Epithelial cell of esophagus (primary cell): Measurements from ENCODE around the gene GPC4.

Experiments used
- DNase-seq: peaks from one replicate; pipeline ENCODE4 v3.0.0; 2010; ENCODE audit warnings: low read depth
- H3K4me3 ChIP-seq: 2 replicates; pipeline ENCODE4 v1.5.1; 2011; ENCODE audit warnings: mild to moderate bottlenecking, low read length, control low read depth
- TF ChIP-seq, protein P1 (sequence below): IDR thresholded peaks from 2 replicates; pipeline ENCODE4 v1.5.1; 2011; ENCODE audit warnings: low read depth, mild to moderate bottlenecking, low read length, control low read depth, inconsistent platforms; ENCODE audit not compliant: insufficient read depth; ENCODE audit errors: missing control alignments

The GPC4 gene

DNA sequence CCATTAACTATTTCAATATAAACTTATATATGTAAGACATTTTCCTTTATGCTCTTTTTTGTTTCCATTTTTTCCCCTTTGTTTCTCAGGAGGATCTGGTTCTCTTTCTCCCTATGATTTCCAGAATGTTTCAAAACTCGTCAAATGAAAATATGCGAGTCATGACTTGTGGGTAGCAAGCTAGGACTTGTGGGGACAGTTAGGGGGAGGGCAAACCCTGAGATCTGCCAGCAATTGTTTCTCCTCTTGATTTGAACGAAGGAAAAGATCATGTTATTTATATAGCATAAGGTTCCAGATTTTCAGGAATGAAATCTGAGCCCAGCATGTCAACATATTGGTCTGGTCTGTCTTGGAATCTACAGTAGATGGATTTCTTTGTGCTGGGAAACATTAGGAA lies 28.9 kb upstream of the GPC4 start:
- TF ChIP-seq, protein P1, sequence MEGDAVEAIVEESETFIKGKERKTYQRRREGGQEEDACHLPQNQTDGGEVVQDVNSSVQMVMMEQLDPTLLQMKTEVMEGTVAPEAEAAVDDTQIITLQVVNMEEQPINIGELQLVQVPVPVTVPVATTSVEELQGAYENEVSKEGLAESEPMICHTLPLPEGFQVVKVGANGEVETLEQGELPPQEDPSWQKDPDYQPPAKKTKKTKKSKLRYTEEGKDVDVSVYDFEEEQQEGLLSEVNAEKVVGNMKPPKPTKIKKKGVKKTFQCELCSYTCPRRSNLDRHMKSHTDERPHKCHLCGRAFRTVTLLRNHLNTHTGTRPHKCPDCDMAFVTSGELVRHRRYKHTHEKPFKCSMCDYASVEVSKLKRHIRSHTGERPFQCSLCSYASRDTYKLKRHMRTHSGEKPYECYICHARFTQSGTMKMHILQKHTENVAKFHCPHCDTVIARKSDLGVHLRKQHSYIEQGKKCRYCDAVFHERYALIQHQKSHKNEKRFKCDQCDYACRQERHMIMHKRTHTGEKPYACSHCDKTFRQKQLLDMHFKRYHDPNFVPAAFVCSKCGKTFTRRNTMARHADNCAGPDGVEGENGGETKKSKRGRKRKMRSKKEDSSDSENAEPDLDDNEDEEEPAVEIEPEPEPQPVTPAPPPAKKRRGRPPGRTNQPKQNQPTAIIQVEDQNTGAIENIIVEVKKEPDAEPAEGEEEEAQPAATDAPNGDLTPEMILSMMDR, result no peak
- DNase-seq, result peak; percentile 36
- no peak overlapping the region for H3K4me3 ChIP-seq

DNA sequence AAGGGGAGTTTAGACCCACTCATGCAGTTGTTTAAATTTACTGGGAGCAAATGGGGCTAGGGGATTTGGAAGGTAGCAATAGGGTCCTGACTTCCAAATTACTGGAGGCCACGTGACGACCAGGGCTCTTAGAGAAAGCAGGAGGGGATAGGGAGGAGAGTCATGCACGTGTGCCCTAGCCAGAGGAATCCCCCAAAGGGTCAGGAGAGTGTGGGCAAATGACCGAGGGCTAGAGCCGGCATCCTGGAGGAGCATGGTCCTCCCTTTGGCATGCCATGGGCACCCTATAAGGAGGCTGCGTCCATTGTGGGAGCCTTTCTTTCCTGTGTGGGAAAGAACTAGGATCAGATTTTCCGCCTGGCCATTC lies 25.5 kb upstream of the GPC4 start:
- TF ChIP-seq, protein P1, result no peak
- H3K4me3 ChIP-seq, result no peak overlapping the region
- DNase-seq, result no peak

DNA sequence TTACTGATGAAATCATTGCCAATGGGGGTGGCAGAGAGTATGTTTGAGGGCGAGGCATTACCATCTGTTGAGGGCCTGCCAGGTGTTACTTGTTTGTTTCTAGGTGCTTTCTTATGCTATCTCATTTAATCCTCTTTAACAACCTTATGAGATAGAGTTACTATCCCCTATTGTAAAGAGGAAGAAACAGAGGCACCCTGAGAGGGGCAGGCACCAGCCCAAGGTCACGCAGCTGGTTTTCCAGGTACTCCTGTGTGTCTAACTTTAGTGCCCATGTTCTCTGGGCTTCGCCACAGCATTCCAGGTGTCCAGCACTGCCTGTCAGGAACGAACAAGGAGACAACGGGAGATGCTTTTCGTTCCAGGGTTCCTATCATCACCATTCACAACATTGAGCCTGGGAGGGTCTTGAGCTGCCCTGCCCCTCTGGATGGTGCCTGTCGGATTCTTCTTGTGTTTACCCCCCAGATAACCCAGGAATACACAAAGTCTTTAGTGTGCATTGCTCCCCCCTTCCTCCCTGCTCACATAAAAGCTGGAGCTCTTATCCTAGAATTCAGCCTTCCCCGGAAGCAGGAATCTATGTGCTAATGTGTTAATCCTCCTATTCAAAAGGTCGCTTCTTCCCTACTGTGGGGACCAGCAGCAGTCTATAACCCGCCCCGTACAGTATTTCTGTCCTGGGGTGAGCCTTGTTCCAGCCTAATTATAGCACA lies 24.9 kb upstream of the GPC4 start:
- DNase-seq, result no peak
- TF ChIP-seq, protein P1, result no peak
- H3K4me3 ChIP-seq, result no peak overlapping the region

DNA sequence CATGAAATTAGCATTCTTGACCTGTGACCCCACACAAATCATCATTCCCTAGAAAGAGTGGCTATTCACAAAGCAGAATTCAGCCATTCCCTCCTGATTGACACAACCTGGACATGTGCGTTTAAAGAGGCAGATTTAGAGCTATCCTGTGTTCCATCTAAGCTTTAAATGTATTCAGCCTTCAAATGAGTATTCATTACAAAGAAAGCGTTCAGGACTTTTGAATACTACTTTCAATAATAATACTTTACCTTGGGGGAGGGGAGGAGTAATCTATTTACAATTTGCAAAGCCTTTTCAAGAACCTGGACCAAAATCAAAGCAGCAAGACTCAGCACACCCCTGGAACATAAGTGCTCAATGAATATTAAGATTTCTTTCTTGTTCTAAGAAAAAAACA lies 22.5 kb upstream of the GPC4 start:
- no peak for DNase-seq
- H3K4me3 ChIP-seq, result no peak overlapping the region
- TF ChIP-seq, protein P1, result no peak

DNA sequence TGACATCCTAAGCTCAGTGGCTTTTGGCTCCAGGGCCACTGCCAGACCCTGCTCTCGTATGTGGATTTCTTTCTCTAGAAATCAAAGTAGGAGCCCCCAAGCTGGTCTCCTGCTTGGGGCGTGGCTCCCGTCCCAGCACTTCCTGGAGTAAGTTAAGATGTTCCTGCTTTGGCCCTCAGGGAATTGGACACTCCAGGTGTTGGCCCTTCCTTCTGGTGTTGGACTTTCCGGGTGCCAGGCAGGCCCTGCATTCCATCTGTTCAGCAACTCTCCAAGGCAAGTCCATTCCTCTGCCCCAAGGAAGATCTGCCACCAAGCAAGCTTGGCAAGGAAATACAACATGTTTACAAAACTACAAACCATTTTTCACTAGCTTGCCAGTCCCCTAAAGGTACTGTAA lies 22.1 kb upstream of the GPC4 start:
- TF ChIP-seq, protein P1, result no peak
- no peak overlapping the region for H3K4me3 ChIP-seq
- no peak for DNase-seq

DNA sequence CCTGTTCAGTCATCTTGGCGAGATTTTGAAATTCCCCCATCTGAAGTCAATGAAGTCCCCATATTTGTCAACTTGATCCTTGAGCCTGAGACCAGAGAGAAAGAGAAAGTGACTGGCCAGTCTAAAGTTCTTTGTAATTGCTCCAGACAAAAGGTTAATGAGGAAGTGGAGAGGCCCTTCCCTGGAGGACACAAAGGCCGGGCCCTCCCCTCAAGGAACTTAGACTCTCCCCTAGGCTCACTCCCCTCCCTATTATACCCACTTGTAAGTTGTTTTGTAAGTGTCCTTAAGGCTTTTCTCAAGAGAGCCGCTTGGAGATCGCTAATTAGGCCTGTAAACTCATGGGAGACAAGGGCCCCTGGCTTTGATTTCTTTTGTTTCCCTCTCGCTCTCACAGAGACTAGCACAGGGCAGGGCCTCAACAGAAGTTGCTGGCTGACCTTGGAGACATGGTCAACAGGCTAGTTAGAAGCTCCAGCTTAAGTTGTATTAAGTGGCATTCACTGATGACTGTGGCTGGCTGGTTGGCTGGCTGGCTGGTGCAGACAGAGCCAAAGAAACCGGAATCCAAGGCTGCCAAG lies 20.3 kb upstream of the GPC4 start:
- no peak for DNase-seq
- TF ChIP-seq, protein P1, result no peak
- no peak overlapping the region for H3K4me3 ChIP-seq
